ENCODE data around the gene ACTR3.

Gene ACTR3

GRCh38 chr2:113996671-113997594, 107.0 kb downstream of the ACTR3 start:
- no peak for DNase-seq (ENCODE audit: low read depth in 2 of 2, low spot score in 1 of 2)

- DNase-seq (ENCODE audit: low read depth in 2 of 2, low spot score in 1 of 2), result no peak
Observed at GRCh38 chr2:114001152-114001551, 111.3 kb downstream of the ACTR3 start.

- no peak for DNase-seq (ENCODE audit: low read depth in 2 of 2, low spot score in 1 of 2)
Observed at GRCh38 chr2:114001937-114002336, 112.0 kb downstream of the ACTR3 start.

- no peak for DNase-seq (ENCODE audit: low read depth in 2 of 2, low spot score in 1 of 2)
Observed at GRCh38 chr2:114005110-114005783, 115.4 kb downstream of the ACTR3 start.

GRCh38 chr2:114006460-114006859, 116.6 kb downstream of the ACTR3 start:
- no peak for DNase-seq (ENCODE audit: low read depth in 2 of 2, low spot score in 1 of 2)

GRCh38 chr2:114007436-114007835, 117.5 kb downstream of the ACTR3 start:
- DNase-seq (ENCODE audit: low read depth in 2 of 2, low spot score in 1 of 2), result no peak

GRCh38 chr2:114008720-114009119, 118.8 kb downstream of the ACTR3 start:
- no peak for DNase-seq (ENCODE audit: low read depth in 2 of 2, low spot score in 1 of 2)

- no peak for DNase-seq (ENCODE audit: low read depth in 2 of 2, low spot score in 1 of 2)
Observed at GRCh38 chr2:114009205-114009944, 119.5 kb downstream of the ACTR3 start.

- DNase-seq (ENCODE audit: low read depth in 2 of 2, low spot score in 1 of 2), result no peak
Observed at GRCh38 chr2:114010001-114010400, 120.1 kb downstream of the ACTR3 start.

- no peak for DNase-seq (ENCODE audit: low read depth in 2 of 2, low spot score in 1 of 2)
Observed at GRCh38 chr2:114011713-114012112, 121.8 kb downstream of the ACTR3 start.

Measured in stimulated activated CD8-positive, alpha-beta memory T cell treated with anti-CD3 and anti-CD28 coated beads, Interleukin-4, amount 100 ng/mL, for 1 hour (primary cell).